ENCODE data around the gene FSD1L.

Gene FSD1L

DNA sequence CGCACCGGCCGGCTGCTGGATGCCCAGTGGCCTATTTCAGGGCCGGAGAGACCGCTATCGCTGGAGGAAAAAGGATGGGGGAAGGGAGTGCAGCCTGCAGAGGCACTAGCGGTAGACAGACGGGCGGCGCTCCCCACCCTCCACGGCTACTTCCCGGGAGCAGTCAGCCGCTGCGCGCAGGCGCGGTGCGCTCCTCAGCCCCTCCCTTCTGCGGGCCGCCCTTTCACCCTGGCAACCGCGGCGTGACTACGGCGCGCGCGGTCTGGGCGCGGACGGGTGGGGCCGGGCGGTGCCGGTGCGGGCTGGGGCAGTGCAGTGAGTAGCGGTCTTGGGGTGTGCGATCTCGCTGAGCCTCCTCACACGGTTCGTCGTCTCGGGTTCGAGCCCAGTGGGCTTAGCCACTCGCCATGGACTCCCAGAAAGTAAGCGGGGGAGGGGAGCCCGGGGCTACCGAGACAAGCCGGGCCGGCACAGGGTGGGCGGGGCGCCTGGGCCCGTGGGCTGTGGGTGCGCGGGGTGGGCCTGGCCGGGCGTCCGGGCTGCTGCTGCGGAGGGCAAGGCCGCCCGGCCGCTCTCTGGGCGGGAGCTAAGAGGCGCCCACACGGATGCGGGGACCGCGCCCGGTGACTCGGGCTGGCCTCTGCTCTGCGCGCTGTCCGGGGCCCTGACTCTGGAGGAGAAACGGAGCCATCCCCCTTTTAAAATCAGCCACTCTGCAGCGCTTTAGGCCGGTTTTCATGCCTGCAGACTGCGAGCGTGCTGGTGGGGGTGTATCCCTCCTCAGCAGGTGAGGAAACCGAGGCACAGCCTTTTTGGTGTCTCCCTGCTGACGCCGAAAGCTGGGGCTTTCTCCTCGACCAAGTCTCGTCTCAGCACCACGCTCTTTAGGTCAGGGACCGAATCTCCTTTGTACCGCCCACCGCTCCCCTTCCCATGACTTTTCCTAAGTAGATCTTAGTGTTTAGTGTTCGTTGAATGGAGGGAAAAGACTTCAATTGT, at the start of gene FSD1L:
Gene FSD1L (plus strand): TSS at position 221 of the 999 bp plus-strand sequence. CDS start 187 bp downstream, at position 408.
- DNase-seq (ENCODE audit: low spot score) = peak; percentile 91

DNA sequence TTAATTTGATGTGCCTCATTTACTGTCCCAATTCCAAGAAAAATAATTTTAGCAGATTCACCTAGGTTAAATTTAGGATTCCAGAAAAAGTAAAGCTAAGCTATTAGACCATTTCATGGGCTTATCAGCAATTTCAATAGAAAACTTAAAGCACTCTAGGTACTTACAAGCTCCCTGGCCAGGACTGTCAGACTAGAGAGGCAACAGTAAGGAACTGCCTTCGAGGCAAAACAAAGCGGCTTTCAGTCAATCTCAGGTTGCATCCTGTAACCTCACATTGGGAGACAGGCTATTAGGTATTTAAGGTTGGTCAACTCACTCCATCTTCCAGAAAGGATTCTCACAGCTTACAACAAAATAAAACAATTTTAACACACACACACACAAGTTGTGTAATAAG, 48.7 kb upstream of the FSD1L start:
- DNase-seq (ENCODE audit: low spot score) = no peak

DNA sequence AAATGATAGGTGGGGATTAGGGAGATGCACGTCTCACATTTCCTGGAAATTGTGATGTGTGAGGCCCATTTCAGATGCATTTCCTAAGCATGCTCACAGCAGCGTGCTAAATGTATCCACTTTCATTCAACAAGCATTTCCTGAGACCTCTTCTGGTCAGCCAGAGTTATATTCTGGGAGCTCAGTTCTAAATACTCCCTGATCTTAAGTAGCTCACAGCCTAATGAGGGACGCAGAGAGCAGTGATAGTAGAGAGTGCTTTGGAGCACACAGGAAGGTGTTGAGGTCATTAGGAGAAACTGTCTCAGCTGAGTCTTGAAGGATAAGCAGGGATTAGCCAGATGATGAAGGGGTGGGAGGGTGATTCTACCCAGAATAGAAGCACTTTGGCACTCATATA, 46.2 kb upstream of the FSD1L start:
- no peak for DNase-seq (ENCODE audit: low spot score)

DNA sequence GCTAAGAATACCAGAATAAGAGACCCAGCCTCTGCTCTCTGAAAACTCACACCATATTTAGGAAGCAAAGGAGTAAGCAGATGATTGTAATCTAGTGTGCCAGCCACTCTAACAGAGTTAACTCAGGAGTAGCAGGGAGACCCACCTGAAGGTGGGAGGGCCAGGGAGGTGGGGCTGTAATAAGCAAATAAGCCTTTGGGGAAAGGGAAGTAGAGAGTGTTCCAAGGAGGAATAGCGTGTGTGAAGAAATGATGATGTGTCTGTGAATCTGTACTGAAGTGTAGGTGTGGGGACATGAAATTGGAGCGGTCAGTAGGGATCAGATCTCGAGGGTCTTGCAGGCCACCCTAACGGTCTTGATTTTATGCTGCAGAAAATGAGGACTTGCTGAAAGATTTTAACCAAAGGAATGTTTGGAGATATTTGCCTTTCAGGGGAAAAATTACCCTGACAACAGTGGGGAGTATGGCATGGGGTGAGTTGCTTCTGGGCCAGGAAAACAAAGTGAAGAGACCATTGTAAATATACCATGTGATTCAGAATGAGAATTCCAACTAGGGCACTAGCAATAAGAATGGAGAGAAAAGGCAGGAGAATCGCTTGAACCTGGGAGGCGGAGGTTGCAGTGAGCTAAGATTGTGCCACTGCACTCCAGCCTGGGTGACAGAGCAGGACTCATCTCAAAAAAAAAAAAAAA, 44.1 kb upstream of the FSD1L start:
- DNase-seq (ENCODE audit: low spot score) = no peak

DNA sequence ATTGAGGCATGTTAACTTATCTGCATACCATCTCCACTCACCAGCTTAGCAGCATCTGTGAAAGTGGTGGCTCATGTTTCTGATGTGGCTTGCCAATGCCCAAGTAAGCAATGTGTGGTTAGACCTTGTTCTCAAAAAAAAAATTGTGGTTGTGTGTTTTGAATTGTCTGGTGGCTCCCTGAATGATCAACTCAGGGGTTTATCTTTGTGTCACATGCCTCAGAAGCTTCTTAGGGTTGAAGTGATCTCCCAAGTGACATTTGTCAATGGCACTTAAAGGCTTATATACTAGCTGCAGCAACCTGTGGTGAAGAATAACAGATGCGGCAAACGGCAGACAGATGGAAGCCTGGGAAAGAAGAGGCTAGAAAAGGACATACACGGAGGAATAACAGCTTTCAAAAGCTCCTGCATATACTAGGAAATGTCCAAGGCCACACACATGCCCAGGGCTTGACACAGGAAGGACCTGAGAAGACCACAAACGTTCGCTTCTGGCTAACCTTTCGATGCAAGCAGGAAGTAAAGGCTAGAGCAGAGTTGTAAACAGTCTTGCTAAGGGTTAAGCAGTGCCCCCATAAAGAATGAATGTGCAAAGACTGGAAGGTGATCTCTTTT, 42.2 kb upstream of the FSD1L start:
- no peak for DNase-seq (ENCODE audit: low spot score)

DNA sequence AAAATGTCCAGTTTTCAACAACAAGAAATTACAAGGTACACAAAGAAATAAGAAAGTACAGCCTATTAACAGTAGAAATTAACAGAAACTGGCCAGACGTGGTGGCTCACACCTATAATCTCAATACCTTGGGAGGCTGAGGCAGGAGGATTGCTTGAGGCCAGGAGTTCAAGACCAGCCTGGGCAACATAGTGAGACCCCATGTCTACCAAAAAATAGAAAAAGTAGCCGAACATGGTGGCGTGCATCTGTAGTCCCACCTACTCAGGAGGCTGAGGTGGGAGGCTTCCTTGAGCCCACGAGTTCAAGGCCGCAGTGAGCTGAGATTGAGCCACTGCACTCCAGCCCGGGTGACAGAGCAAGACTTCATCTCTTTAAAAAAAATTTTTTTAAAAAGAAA, 41.5 kb upstream of the FSD1L start:
- DNase-seq (ENCODE audit: low spot score) = no peak

DNA sequence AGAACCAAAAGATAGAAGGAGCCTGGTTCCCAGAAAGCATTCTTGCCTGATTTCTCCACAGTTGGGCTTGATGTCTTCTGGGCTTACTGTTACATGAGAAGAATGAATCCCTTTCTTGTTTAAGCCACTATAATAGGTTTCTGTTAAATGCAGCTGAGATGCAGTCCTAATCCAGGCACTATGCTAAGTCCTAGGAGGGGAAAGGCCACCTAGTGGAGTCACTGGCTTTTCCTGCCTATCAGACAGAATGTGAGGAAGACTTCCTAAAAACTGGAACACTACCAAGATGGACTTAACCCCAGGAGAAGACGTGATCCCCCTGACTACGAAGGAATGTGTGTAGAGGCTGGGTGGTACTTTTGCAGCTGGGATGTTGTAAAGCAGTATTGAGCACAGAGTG, 34.3 kb upstream of the FSD1L start:
- peak; percentile 90 for DNase-seq (ENCODE audit: low spot score)

DNA sequence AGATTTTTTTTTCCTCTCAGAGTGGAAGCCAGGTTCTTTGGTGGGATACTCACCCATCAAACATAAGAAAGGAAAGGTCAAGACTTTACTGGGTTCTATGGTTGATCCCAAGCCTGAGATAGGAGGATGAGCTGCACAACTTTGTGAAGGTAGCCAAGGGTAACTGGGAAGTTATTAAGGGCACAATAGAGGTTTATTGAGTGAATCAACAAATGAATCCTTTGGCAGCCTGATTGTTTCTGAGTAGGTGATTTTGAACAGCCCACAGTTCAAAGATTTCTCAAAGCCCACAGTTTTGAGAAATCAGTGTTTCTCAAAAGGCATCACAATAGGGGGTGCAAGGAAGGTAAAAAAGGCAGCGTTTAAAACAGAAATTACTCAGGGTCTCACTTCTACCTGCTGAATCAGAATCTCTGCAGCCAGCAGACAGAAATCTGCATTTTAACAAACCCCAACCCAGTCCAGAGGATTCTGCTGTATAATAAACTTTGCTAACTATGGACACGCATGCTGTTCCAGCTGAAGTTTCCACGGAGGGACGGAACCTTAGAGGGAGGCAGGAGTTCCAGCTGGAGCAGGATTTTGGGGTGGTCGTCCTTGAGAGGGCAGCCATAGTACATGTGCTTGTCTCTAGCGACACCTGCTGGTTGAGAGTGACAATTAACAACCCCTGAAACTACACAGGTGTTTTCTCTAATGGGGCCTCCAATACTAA, 32.7 kb upstream of the FSD1L start:
- peak; percentile 51 for DNase-seq (ENCODE audit: low spot score)

DNA sequence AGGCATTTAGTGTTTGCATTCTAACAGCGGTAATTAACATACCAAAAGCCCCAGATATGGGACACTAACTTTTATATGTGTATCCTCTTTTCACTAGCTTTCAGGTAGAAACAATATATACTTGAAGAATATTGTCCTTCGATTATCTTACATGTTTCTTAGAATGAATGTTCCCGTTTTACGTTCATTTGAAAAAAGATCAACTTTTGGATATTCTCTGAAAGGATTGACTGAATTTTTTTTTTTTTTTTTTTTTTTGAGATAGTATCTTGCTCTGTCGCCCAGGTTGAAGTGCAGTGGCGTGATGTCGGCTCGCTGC, 32.2 kb upstream of the FSD1L start:
- DNase-seq (ENCODE audit: low spot score) = no peak

DNA sequence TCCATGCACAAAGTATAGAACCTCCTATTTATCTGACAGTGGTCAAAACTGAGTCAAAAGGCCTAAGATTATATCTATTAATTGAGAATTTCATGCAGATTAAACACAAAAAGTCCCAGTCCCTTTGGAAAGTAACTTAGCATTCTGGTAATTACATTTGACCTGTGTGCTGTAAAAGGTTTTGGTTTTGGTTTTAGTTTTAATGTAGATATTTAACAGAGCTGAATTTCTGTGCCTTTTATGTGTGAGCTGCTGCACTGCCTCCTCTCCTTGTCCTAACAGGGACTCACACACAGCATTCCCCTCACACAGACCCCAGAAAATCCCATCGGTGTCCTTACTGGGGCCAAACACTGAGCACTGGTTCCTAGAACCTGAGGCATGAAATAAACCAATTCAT, 31.0 kb upstream of the FSD1L start:
- no peak for DNase-seq (ENCODE audit: low spot score)

DNA sequence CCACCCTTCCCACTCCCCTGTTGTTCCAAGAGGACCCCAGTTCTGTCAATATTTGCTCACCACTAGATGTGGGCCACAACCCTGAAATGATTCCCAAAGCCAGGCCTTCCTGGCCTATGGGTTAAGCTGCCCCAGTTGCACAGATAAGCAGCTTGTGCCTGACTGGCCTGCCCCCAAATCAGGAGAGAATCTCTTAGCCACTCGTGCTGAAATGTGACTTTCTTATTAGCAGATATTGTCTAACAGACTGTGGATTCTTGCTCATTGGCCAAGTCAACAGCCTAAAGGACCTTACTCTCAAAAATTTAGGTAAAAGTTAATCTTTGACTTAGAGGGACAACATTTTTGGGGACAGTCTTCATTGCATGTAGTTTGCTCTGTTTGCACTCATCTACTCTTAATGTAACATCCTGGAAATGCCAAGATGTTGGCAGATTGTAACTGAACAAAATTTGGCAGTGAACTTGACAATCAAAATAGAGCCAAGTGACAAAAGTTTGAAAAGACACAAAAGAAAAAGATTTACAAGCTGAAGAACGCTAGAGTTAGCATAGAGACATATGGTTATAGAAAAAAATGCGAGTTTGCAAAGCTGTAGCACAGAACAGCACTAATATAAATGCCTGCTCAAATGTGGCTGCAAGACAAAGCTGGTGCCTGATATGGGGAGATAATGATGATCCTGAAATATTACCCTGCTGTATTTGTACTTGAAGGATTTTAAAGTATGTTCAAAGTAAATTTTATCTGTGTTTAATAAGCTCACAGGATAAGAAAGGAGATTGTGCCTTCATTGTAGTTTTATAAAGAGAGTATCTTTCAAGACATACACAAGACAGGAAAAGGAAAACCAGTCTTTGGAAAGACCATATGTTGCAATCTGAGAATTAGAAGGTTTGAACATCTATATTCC, 29.0 kb upstream of the FSD1L start:
- no peak for DNase-seq (ENCODE audit: low spot score)

DNA sequence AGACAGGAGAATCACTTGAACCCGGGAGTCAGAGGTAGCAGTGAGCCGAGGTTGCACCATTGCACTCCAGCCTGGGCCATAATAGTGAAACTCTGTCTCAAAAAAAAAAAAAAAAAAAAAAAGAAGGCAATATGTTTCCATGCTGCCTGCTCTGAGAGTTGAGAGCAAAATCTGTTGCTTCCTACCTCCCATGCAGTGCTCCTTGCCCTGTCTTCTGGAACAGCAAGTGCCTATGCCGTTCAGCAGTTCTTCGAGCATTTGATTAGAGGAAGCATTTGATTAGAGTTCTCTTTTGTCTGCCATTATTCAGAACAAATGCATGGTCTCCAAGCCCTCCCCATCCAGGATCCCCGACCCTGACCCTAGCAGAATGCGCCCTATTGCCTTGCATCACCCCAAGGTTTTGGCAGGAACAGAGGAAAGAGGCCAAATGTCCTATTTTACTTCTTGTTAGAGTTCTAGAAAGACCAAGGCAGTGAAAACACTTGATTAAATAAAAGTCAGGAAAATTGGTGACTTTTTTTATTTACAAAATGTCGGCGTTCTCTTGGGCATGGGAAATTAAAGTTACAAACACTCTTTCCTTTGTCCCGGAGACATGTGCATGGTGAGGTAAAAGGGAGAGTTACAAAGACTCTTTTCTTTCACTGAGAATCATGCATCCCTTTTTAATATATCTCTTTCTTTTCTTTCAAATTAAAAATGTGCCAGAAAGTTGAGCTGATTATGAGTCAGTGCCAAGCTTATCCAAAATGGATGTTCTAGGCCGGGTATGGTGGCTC, 27.8 kb upstream of the FSD1L start:
- DNase-seq (ENCODE audit: low spot score) = peak; percentile 66

DNA sequence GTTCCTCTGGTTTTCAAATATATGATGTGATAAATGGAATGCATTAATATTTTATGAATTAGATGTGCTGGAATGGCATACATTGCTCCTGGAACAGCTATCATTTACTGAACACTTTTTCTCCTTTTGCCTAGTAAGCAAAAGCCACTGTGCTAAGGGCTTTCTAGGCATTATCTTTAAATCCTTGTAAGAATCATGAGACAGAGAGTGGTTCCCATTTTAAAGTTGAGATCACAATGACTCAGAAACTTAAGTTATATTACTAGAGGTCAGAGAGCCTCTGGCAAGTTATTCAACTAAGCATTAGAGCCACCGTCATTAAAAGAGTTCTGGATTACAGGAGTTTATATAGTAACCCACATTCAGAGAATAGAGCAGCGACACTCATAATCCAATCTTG, 26.7 kb upstream of the FSD1L start:
- no peak for DNase-seq (ENCODE audit: low spot score)

DNA sequence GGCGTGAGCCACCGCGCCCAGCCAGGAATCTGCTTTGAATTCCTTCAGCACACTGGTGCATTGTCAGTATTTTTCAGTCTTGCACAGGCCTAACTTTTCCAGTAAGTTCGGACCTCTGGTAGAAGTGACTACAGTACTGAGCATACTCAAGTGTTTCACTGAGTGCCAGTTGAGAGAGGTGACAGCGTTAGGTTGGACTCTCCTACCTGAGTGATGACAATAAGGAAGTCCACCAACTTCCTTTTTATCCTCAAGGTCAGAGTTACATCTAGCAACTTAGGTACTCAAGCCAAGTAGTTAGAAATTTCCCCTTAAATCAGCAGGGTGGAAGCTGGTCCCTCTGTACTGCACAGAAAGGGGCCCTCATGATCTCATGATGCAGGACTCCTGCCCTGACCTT, 26.0 kb upstream of the FSD1L start:
- DNase-seq (ENCODE audit: low spot score) = no peak

DNA sequence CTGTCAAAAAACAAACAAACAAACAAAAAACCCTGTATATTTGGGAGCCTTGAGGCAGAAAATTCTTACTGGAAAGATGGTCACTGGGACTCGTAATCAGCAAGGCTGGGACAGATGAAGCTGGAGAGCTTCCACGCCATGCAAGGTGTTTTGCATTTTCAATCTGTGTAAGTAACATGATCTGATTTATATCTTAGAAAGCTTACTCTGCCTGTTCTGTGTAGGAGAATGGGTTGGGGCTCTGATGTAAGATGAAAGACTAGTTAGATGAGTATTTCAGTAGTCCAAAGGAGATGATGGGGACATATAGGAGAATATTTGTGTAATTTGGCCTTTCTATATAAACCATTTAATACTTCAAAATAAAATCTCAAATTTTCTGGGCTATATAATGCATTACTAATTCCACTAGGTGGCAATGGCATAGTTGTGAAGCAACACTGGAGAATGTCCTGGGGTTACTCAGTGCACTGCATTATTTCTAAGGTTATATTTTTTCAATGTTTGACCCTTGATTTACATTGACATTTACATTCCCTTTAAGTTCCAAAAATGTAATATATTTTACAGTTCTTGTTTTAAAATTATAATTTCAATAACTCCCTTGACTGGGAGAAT, 21.9 kb upstream of the FSD1L start:
- peak; percentile 66 for DNase-seq (ENCODE audit: low spot score)

DNA sequence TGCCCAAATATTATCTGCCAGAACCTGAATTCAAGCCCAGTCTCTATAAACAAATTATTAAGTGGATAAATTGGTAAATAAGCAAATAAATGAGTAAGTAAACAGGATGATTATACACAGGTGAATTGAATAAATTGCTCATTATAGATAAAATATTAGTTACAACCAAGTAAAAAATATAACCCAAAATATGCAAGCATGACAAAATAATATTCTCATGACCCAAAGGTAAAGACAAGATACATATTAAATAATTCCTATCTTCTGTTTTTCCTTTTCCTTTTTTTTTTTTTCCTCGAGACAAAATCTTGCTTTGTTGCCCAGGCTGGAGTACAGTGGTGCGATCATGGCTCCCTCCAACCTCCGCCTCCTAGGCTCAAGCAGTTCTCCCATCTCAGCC, 21.2 kb upstream of the FSD1L start:
- DNase-seq (ENCODE audit: low spot score) = no peak

DNA sequence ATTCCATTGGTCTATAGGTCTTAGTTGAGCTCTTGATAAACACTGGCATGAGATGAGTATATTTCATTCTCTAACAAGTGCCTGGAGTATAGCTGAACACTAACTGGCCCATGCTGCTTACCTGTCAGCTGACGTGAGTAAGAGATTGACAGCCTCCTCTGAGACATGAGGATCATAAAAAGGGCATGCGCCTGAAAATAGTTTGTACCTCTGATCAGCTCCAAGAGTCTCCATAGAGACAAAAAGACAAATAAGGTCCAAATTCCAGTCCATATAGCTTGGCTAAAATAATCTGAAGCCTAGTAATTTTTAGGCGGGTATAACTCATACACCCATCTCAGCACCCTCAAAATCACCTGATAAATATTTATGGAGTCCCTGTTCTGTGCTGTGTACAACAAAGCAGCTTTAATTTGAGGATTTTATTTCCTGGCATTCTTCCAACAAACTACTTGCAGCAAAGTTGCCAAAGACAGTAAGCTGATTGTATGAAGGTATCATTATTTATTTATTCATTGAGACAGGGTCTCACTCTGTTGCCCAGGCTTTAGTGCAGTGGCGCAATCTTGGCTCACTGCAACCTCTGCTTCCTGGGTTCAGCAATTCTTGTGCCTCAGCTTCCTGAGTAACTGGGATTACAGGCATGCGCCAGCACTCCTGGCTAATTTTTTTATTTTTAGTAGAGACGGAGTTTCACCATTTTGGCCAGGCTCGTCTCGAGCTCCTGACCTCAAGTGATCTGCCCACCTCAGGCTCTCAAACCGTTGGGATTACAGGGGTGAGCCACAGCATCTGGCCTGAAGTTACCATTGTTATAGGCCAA, 16.2 kb upstream of the FSD1L start:
- no peak for DNase-seq (ENCODE audit: low spot score)

DNA sequence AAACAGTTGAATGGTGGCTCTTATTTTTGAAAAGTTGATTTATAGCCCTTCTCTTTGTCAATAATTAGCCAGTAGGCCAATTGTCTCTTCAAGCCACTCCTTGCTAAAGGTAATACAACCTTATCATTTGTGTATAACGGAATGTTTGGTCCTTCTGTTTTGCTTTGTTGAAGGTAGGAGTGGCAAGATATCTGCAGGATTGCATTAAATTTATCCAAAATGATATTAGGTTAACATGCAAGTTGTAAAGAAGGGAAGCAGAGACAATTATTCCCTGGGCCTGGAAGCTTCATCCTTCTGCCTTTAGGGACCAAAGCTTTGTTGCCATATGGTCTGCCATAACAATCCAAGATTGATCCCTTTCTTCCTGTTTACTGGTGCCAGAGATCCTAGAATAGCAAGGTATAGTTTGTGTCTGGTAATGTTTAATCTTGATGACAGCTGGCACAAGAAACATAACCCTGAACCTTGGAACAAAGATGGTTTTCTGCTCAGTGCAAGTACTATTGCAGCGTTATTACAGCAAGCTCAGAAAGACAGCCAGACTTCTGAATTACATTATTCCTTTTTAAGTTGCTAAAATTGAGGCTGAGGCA, 15.5 kb upstream of the FSD1L start:
- DNase-seq (ENCODE audit: low spot score) = no peak

DNA sequence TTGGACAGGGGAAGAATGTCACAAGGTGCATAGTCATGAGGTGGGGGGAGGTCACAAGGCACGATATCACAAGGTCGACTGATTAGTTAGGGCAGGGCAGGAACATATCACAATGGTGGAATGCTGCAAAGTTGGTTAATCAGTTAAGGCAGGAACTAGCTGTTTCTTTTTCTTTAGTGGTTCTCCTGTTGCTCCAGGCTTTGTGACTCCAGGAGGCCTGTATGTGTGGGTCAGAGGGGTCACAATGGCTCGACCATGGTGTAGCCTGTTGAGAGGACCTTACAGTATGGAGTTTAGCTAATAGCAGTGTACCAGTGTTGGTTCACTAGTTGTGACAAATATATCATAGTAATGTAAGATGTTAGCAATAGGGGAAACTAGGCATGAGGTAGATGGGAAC, 12.4 kb upstream of the FSD1L start:
- no peak for DNase-seq (ENCODE audit: low spot score)

Measured in COLO829 (cell line).